Measurements from ENCODE around the gene SLC16A1.

DNA sequence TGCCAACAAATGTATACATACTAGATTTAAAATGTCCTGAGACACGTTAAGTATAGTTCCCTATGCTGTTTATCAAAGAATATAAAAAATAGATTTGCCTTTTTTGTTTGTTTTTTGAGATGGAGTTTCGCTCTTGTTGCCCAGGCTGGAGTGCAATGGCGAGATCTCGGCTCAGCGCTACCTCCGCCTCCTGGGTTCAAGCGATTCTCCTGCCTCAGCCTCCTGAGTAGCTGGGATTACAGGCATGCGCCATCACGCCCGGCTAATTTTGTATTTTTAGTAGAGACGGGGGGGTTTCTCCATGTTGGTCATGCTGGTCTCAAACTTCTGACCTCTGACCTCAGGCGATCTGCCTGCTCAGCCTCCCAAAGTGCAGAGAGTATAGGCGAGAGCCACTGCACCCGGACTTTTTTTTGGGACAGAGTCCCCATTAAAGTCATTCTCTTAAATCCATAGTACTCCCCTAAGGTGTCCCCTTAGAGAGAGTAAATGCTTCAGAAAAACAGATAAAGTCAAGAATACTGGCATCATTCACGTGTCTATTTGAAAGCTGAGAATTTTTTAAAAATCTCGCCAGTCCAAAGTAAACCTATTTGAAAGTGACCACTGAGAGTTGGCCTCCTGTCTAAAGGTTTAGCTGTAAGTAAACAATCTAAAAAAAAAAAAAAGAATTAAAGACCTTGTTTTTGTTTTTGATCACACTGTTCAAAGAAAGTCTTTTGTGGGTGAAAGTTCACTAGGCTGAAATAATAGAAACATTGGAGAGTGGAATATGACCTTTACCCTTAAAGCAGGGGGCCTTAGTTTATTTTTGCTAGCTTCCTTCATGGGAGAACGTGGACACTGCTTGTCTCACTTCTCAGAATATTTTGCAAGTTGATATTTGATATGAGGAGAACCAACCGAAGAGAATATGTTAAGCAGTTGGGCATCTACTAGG lies 48.0 kb upstream of the SLC16A1 start:
- TF ChIP-seq POLR2A (IDR thresholded peaks at IDR 0.05), result no peak
- TF ChIP-seq, protein P1, sequence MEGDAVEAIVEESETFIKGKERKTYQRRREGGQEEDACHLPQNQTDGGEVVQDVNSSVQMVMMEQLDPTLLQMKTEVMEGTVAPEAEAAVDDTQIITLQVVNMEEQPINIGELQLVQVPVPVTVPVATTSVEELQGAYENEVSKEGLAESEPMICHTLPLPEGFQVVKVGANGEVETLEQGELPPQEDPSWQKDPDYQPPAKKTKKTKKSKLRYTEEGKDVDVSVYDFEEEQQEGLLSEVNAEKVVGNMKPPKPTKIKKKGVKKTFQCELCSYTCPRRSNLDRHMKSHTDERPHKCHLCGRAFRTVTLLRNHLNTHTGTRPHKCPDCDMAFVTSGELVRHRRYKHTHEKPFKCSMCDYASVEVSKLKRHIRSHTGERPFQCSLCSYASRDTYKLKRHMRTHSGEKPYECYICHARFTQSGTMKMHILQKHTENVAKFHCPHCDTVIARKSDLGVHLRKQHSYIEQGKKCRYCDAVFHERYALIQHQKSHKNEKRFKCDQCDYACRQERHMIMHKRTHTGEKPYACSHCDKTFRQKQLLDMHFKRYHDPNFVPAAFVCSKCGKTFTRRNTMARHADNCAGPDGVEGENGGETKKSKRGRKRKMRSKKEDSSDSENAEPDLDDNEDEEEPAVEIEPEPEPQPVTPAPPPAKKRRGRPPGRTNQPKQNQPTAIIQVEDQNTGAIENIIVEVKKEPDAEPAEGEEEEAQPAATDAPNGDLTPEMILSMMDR (IDR thresholded peaks at IDR 0.05), result no peak
- TF ChIP-seq EP300 (IDR thresholded peaks at IDR 0.05), result no peak

Measured in ovary (tissue), 3 donors.